T-cell (primary cell): ENCODE measurements around the gene QTRT2. TPM values are rescaled to one million over a fixed set of nuclear protein-coding genes. Genes with fewer than 3 reads are reported as not detected.

Experiments
- ATAC-seq, 4 experiments: fragments of 200-7000 bp in 3 of 4; fragments of 150-1000 bp in 1 of 4; cut with Tn5 transposase; replicated peaks in 1 of 4; 1 replicate in 3 of 4; 2 replicates in 1 of 4; pipeline ENCODE4 v1.10.0; 2021; ENCODE audit warnings: moderate library complexity in 3 of 4, mild to moderate bottlenecking in 2 of 4, moderate number of reproducible peaks in 1 of 4
- CTCF ChIA-PET, 2 donors: fragments of 300-600 bp; sonication (Branson Sonifier 250); formaldehyde crosslinking; loops; one replicate each; lab custom pipeline; 2022; ENCODE audit warnings: antibody characterized with exemption in 2 of 2; lab: Charles Lee
- POLR2A ChIA-PET, 2 donors: fragments of 300-600 bp; sonication (Branson Sonifier 250); formaldehyde crosslinking; loops; one replicate each; lab custom pipeline; 2022; ENCODE audit warnings: antibody characterized with exemption in 2 of 2; lab: Charles Lee
- DNase-seq, 35 experiments: peaks; one replicate each; pipeline versions ENCODE4 v3.0.0 to v3.0.0-alpha.2; 2013 to 2023
- H3K27ac ChIP-seq: one replicate; pipeline ENCODE4 v1.5.1; 2013; ENCODE audit warnings: low read length
- H3K27me3 ChIP-seq, 2 experiments: replicated peaks in 1 of 2; 1 replicate in 1 of 2; 2 replicates in 1 of 2; pipeline versions ENCODE4 v1.6.1 to v1.7.0; 2013; ENCODE audit warnings: low read length in 1 of 2, mixed read lengths in 1 of 2; ENCODE audit not compliant: control insufficient read depth in 2 of 2, insufficient read depth in 2 of 2; ENCODE audit errors: extremely low read depth in 1 of 2
- H3K36me3 ChIP-seq, 2 donors: 1 replicate in 1 of 2; 2 replicates in 1 of 2; pipeline versions ENCODE4 v1.6.1 to v1.7.0; 2013; ENCODE audit warnings: low read length in 1 of 2; ENCODE audit not compliant: control insufficient read depth in 2 of 2, insufficient read depth in 1 of 2; ENCODE audit errors: extremely low read depth in 1 of 2
- H3K4me1 ChIP-seq, 2 experiments: 1 replicate in 1 of 2; 2 replicates in 1 of 2; pipeline versions ENCODE4 v1.6.1 to v1.7.0; 2013; ENCODE audit warnings: low read length in 2 of 2, mixed read lengths in 1 of 2; ENCODE audit not compliant: insufficient read depth in 2 of 2, control insufficient read depth in 1 of 2; ENCODE audit errors: extremely low read depth in 1 of 2
- H3K4me3 ChIP-seq, 2 donors: 1 replicate in 1 of 2; 2 replicates in 1 of 2; pipeline versions ENCODE4 v1.5.1 to v1.7.0; 2013; ENCODE audit warnings: mild to moderate bottlenecking in 2 of 2, low read length in 1 of 2, moderate library complexity in 1 of 2; ENCODE audit not compliant: control insufficient read depth in 1 of 2; ENCODE audit errors: extremely low read depth in 1 of 2
- H3K9me3 ChIP-seq: 2 replicates; pipeline ENCODE4 v1.7.0; 2013
- H3K27ac Mint-ChIP-seq, 2 donors: one replicate each; pipeline ENCODE4 v1.8.0; 2020 to 2021; ENCODE audit warnings: mild to moderate bottlenecking in 2 of 2, mixed read lengths in 2 of 2
- H3K27me3 Mint-ChIP-seq, 2 donors: one replicate each; pipeline ENCODE4 v1.8.0; 2021 to 2022; ENCODE audit warnings: mixed read lengths in 2 of 2
- H3K36me3 Mint-ChIP-seq: one replicate; pipeline ENCODE4 v1.8.0; 2021; ENCODE audit warnings: mixed read lengths
- H3K4me1 Mint-ChIP-seq, 3 donors: one replicate each; pipeline ENCODE4 v1.8.0; 2020 to 2022; ENCODE audit warnings: mixed read lengths in 3 of 3, mild to moderate bottlenecking in 1 of 3
- H3K4me3 Mint-ChIP-seq, 3 donors: one replicate each; pipeline ENCODE4 v1.8.0; 2020 to 2022; ENCODE audit warnings: mild to moderate bottlenecking in 3 of 3, mixed read lengths in 3 of 3, moderate library complexity in 3 of 3
- H3K9me3 Mint-ChIP-seq, 3 donors: one replicate each; pipeline ENCODE4 v1.8.0; 2020 to 2022; ENCODE audit warnings: mixed read lengths in 3 of 3
- WGBS: methylation state at CpG from one replicate; pipeline ENCODE4 v1.1.5; 2013; ENCODE audit warnings: missing lambda C conversion rate; ENCODE audit not compliant: insufficient coverage; 5-methylcytosine and 5-hydroxymethylcytosine counted together
- total RNA-seq, 35 experiments: library from RNA in 6 of 35; stranded (reverse) in 6 of 35; fragments of 120-200 nt in 1 of 35; gene quantifications; one replicate each; pipeline versions ENCODE4 v1.2.1 to v1.2.4 and lab custom pipeline; 2013 to 2026

Gene QTRT2
- total RNA-seq, 5 donors from 2014 or later (not counting 1 experiment from before 2014, with no cell fraction given), result 24.3 to 39.1 (median 31.7) TPM

- 88% methylated on average over 1 of the region's 1 CpG for WGBS
- POLR2A ChIA-PET, result no interaction called here
- CTCF ChIA-PET, result no interaction called here
Measured at GRCh38 chr3:114128231-114128630, 71.7 kb downstream of the QTRT2 start.

GRCh38 chr3:114128826-114129225 is 72.3 kb downstream of the QTRT2 start:
- ATAC-seq, result no peak
- CTCF ChIA-PET, result interaction anchor here in 1 of 2 donors (0.5 kb wide), 1 partner anchor 586 kb away, joined by 3 read pairs; no protein-coding TSS in a partner anchor

More at GRCh38 chr3:114128231-114128630, 71.7 kb downstream of the QTRT2 start:
- Mint-ChIP-seq H3K9me3 (no peaks in the 10 kb centered on the region), H3K4me3 (no peak overlapping the region), H3K27ac (no peak overlapping the region), H3K27me3 (peaks cover 2 to 4% of the 10 kb centered on the region in 2 donors), H3K36me3 (no peaks in the 10 kb centered on the region), H3K4me1 (no peaks in the 10 kb centered on the region)
- Histone ChIP-seq H3K4me1 (no peaks in the 10 kb centered on the region), H3K36me3 (no peaks in the 10 kb centered on the region), H3K27me3 (peaks cover 0 to 4% of the 10 kb centered on the region in 2 experiments), H3K27ac (no peak overlapping the region), H3K4me3 (no peak overlapping the region), H3K9me3 (no peaks in the 10 kb centered on the region)
- no peak for ATAC-seq
- no peak for DNase-seq

GRCh38 chr3:114132500-114132899 is 76.0 kb downstream of the QTRT2 start:
- no CpG with 5 or more reads among the region's 3 CpGs for WGBS
- H3K4me1 ChIP-seq, result no peaks in the 10 kb centered on the region
- Mint-ChIP-seq H3K27me3 (peaks cover 0 to 4% of the 10 kb centered on the region in 2 donors), H3K4me1 (no peaks in the 10 kb centered on the region), H3K4me3 (no peak overlapping the region), H3K9me3 (no peaks in the 10 kb centered on the region), H3K36me3 (peaks cover 3% of the 10 kb centered on the region), H3K27ac (no peak overlapping the region)
- H3K4me3 ChIP-seq, result no peak overlapping the region
- CTCF ChIA-PET, result no interaction called here
- peaks cover 0 to 4% of the 10 kb centered on the region in 2 experiments for H3K27me3 ChIP-seq
- DNase-seq (no peak), ATAC-seq (no peak)
- no peaks in the 10 kb centered on the region for H3K36me3 ChIP-seq
- POLR2A ChIA-PET, result no interaction called here
- no peak overlapping the region for H3K27ac ChIP-seq
- no peaks in the 10 kb centered on the region for H3K9me3 ChIP-seq

More at GRCh38 chr3:114128826-114129225, 72.3 kb downstream of the QTRT2 start:
- POLR2A ChIA-PET, result no interaction called here
- Mint-ChIP-seq H3K27me3 (peaks cover 0 to 4% of the 10 kb centered on the region in 2 donors), H3K4me3 (no peak overlapping the region), H3K4me1 (no peaks in the 10 kb centered on the region), H3K9me3 (no peaks in the 10 kb centered on the region), H3K36me3 (no peaks in the 10 kb centered on the region), H3K27ac (no peak overlapping the region)
- peaks cover 0 to 4% of the 10 kb centered on the region in 2 experiments for H3K27me3 ChIP-seq
- 97% methylated on average over 4 of the region's 8 CpGs for WGBS
- H3K4me1 ChIP-seq, result no peaks in the 10 kb centered on the region
- H3K9me3 ChIP-seq, result no peaks in the 10 kb centered on the region
- no peak overlapping the region for H3K27ac ChIP-seq
- H3K4me3 ChIP-seq, result no peak overlapping the region
- H3K36me3 ChIP-seq, result no peaks in the 10 kb centered on the region
- no peak for DNase-seq

- Histone ChIP-seq H3K4me3 (no peak overlapping the region), H3K4me1 (no peaks in the 10 kb centered on the region), H3K27ac (no peak overlapping the region), H3K9me3 (no peaks in the 10 kb centered on the region), H3K36me3 (no peaks in the 10 kb centered on the region), H3K27me3 (peaks cover 0 to 4% of the 10 kb centered on the region in 2 experiments)
- Mint-ChIP-seq H3K9me3 (no peaks in the 10 kb centered on the region), H3K27me3 (peaks cover 0 to 4% of the 10 kb centered on the region in 2 donors), H3K36me3 (peaks cover 3% of the 10 kb centered on the region), H3K4me1 (no peaks in the 10 kb centered on the region), H3K4me3 (no peak overlapping the region), H3K27ac (no peak overlapping the region)
- ATAC-seq (no peak), DNase-seq (no peak)
- CTCF ChIA-PET, result no interaction called here
- 80% methylated on average over 2 of the region's 3 CpGs for WGBS
- POLR2A ChIA-PET, result no interaction called here
Measured at GRCh38 chr3:114133947-114134346, 77.4 kb downstream of the QTRT2 start.

Other genes with a start within 250 kb of the QTRT2 start
- 1 to 10 TPM in 4 of 5 donors, under 1 TPM in 1; 0.43 to 2.7 (median 1.4) TPM for gene GRAMD1C, start 217.9 kb upstream of the QTRT2 start, total RNA-seq
- 1 to 10 TPM; 4.4 to 7.2 (median 5.4) TPM for gene ZDHHC23, start 108.7 kb upstream of the QTRT2 start, total RNA-seq
- gene CCDC191, start 211 bp upstream of the QTRT2 start, total RNA-seq, result 10 to 100 TPM in 1 of 5 donors, 1 to 10 TPM in 4; 5.4 to 10.5 (median 7.2) TPM
- under 1 TPM in 2 of 5 donors, not detected in 3; 0.23 to 0.26 TPM for gene DRD3, start 122.3 kb downstream of the QTRT2 start, total RNA-seq
- 1 to 10 TPM in 3 of 5 donors, under 1 TPM in 2; 0.47 to 1.4 (median 1.1) TPM for gene ZNF80, start 180.8 kb downstream of the QTRT2 start, total RNA-seq
- 10 to 100 TPM; 21.2 to 48.1 (median 39.9) TPM for gene TIGIT, start 237.3 kb downstream of the QTRT2 start, total RNA-seq